Neuronal stem cell (in vitro differentiated cells): Measurements from ENCODE around the gene SCEL.

Experiments
- DNase-seq: peaks from one replicate; pipeline ENCODE4 v3.0.0-alpha.2; 2013; ENCODE audit warnings: low spot score
- H2AFZ ChIP-seq: one replicate; pipeline ENCODE4 v1.6.1; 2013; ENCODE audit warnings: mild to moderate bottlenecking, low read length, inconsistent platforms
- H2AK5ac ChIP-seq: 2 replicates; pipeline ENCODE4 v1.6.1; 2013; ENCODE audit warnings: low read depth, mild to moderate bottlenecking, inconsistent platforms, low read length, moderate library complexity, mixed read lengths
- H2BK120ac ChIP-seq: 2 replicates; pipeline ENCODE4 v1.6.1; 2013; ENCODE audit warnings: low read depth, mild to moderate bottlenecking, inconsistent platforms, low read length, moderate library complexity, mixed read lengths
- H2BK12ac ChIP-seq: one replicate; pipeline ENCODE4 v1.6.1; 2013; ENCODE audit warnings: low read length, inconsistent platforms
- H2BK15ac ChIP-seq: 2 replicates; pipeline ENCODE4 v1.6.1; 2013; ENCODE audit warnings: mild to moderate bottlenecking, low read length, inconsistent platforms, mixed read lengths
- H2BK5ac ChIP-seq: one replicate; pipeline ENCODE4 v1.6.1; 2013; ENCODE audit warnings: inconsistent platforms, mild to moderate bottlenecking, low read length, moderate library complexity
- H3K14ac ChIP-seq: one replicate; pipeline ENCODE4 v1.6.1; 2013; ENCODE audit warnings: low read length, inconsistent platforms
- H3K18ac ChIP-seq: 2 replicates; pipeline ENCODE4 v1.6.1; 2013; ENCODE audit warnings: low read length, inconsistent platforms
- H3K23ac ChIP-seq: 2 replicates; pipeline ENCODE4 v1.6.1; 2013; ENCODE audit warnings: low read depth, mild to moderate bottlenecking, mixed read lengths, low read length, inconsistent platforms; ENCODE audit not compliant: poor library complexity
- H3K27ac ChIP-seq: replicated peaks from 3 replicates; pipeline ENCODE4 v1.5.1; 2013; ENCODE audit warnings: low read length, inconsistent platforms
- H3K27me3 ChIP-seq, 3 experiments: 2 replicates each; pipeline ENCODE4 v1.6.1; 2013; ENCODE audit warnings: low read length in 3 of 3, mild to moderate bottlenecking in 2 of 3, inconsistent platforms in 1 of 3, low read depth in 1 of 3, mixed read lengths in 1 of 3, moderate library complexity in 1 of 3; ENCODE audit not compliant: control insufficient read depth in 3 of 3, insufficient read depth in 3 of 3
- H3K36me3 ChIP-seq, 2 donors: replicated peaks in 1 of 2; 2 replicates each; pipeline ENCODE4 v1.6.1; 2013; ENCODE audit warnings: low read length in 2 of 2; ENCODE audit not compliant: control insufficient read depth in 2 of 2, insufficient read depth in 2 of 2
- H3K4ac ChIP-seq: 2 replicates; pipeline ENCODE4 v1.6.1; 2013; ENCODE audit warnings: inconsistent platforms, mild to moderate bottlenecking, low read length, moderate library complexity
- H3K4me1 ChIP-seq, 2 donors: 1 replicate in 1 of 2; 2 replicates in 1 of 2; pipeline ENCODE4 v1.6.1; 2013; ENCODE audit warnings: low read length in 2 of 2, low read depth in 1 of 2; ENCODE audit not compliant: control insufficient read depth in 2 of 2, insufficient read depth in 1 of 2
- H3K4me2 ChIP-seq: one replicate; pipeline ENCODE4 v1.6.1; 2013; ENCODE audit warnings: mild to moderate bottlenecking, low read length, inconsistent platforms; ENCODE audit not compliant: insufficient read depth, poor library complexity, severe bottlenecking
- H3K4me3 ChIP-seq, 2 donors: 2 replicates each; pipeline ENCODE4 v1.5.1; 2013; ENCODE audit warnings: low read length in 2 of 2, mild to moderate bottlenecking in 2 of 2, inconsistent platforms in 1 of 2, moderate library complexity in 1 of 2
- H3K79me1 ChIP-seq: one replicate; pipeline ENCODE4 v1.6.1; 2013; ENCODE audit warnings: low read depth, mild to moderate bottlenecking, inconsistent platforms, low read length, moderate library complexity
- H3K9ac ChIP-seq: one replicate; pipeline ENCODE4 v1.6.1; 2013; ENCODE audit warnings: mild to moderate bottlenecking, low read depth, low read length, inconsistent platforms; ENCODE audit not compliant: poor library complexity
- H3K9me3 ChIP-seq, 2 donors: replicated peaks in 1 of 2; 2 replicates each; pipeline versions ENCODE3 to v1.6.1; 2013; ENCODE audit warnings: low read length in 2 of 2, mild to moderate bottlenecking in 2 of 2, inconsistent platforms in 1 of 2, low read depth in 1 of 2, mixed read lengths in 1 of 2, moderate library complexity in 1 of 2; ENCODE audit not compliant: control insufficient read depth in 2 of 2, insufficient read depth in 1 of 2
- H4K8ac ChIP-seq: one replicate; pipeline ENCODE4 v1.6.1; 2013; ENCODE audit warnings: low read depth, mild to moderate bottlenecking, inconsistent platforms, low read length, moderate library complexity
- H4K91ac ChIP-seq: one replicate; pipeline ENCODE4 v1.6.1; 2013; ENCODE audit warnings: low read length, low read depth, mild to moderate bottlenecking, inconsistent platforms; ENCODE audit not compliant: poor library complexity
- WGBS, 2 donors: extraction: QIAGEN DNeasy Blood & Tissue Kit; methylation state at CpG; one replicate each; pipeline ENCODE4 v1.1.7; 2013; ENCODE audit warnings: missing lambda C conversion rate in 2 of 2, mixed read lengths in 1 of 2; ENCODE audit not compliant: insufficient read length in 2 of 2, insufficient replicate concordance in 1 of 2; ENCODE audit errors: extremely low coverage in 2 of 2; 5-methylcytosine and 5-hydroxymethylcytosine counted together

The SCEL gene

GRCh38 chr13:77619655-77620054 lies 84.1 kb downstream of the SCEL start:
- Histone ChIP-seq H4K8ac (no peak overlapping the region), H3K36me3 (no peaks in the 10 kb centered on the region), H3K9ac (no peak overlapping the region), H3K4ac (no peak overlapping the region), H2BK12ac (no peak overlapping the region), H2BK15ac (no peak overlapping the region), H3K27ac (no peak overlapping the region), H3K18ac (no peak overlapping the region), H3K27me3 (no peaks in the 10 kb centered on the region), H3K14ac (no peak overlapping the region), H3K79me1 (no peaks in the 10 kb centered on the region), H3K4me1 (peaks cover 0 to 3% of the 10 kb centered on the region in 2 donors), H3K9me3 (no peaks in the 10 kb centered on the region), H3K4me2 (no peak overlapping the region), H2AFZ (peak overlapping the region; percentile 62), H3K23ac (no peak overlapping the region), H3K4me3 (no peak overlapping the region), H2BK5ac (no peak overlapping the region), H2AK5ac (no peak overlapping the region), H4K91ac (no peak overlapping the region), H2BK120ac (no peak overlapping the region)
- no peak for DNase-seq
- WGBS, 2 donors: no CpG with 5 or more reads among the region's 5 CpGs

DNA sequence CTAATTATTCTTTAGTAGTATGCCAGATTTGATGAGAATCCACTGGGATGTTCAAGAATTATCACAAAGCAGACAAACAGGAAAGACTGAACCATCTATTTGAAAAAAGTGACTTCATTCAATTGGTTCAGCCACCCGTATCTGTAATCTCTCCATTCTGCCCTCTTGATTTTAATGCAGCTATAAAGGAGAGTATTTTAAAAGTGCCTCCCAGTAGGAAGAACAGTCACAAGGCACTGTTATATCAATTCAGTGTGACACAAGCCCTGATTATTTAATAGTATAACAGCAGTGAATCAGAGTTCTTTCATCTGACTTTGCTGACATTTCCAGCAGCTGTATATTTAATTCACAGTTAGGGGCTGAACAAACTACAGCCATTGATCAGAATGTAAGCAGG lies 84.6 kb downstream of the SCEL start:
- Histone ChIP-seq H3K27me3 (no peaks in the 10 kb centered on the region), H4K8ac (no peak overlapping the region), H3K9ac (no peak overlapping the region), H3K23ac (no peak overlapping the region), H2BK15ac (no peak overlapping the region), H2BK120ac (no peak overlapping the region), H3K4me2 (no peak overlapping the region), H2AFZ (peak overlapping the region; percentile 62), H3K79me1 (no peaks in the 10 kb centered on the region), H3K27ac (no peak overlapping the region), H3K14ac (no peak overlapping the region), H4K91ac (no peak overlapping the region), H3K4me3 (no peak overlapping the region), H3K18ac (no peak overlapping the region), H2AK5ac (no peak overlapping the region), H2BK5ac (no peak overlapping the region), H2BK12ac (no peak overlapping the region), H3K4ac (no peak overlapping the region), H3K36me3 (no peaks in the 10 kb centered on the region), H3K4me1 (peaks cover 0 to 3% of the 10 kb centered on the region in 2 donors), H3K9me3 (no peaks in the 10 kb centered on the region)
- DNase-seq: no peak
- WGBS, 2 donors: no CpG with 5 or more reads among the region's 1 CpG

DNA sequence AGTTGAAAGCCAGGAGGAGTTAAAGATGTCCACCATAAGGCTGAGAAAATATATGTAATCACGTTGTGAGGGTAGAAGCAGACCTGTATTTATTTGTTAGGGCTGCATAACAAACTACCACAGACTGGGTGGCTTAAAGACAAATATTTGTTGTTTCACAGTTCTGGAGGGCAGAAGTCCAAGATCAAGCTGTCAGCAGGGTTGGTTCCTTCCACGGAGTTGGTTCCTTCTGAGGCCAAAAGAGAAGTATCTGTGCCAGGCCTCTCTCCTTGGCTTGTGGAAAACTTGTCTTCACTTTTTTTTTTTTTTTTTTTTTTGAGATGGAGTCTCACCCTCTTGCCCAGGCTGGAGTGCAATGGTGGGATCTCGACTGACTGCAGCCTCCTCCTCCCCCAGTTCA lies 88.3 kb downstream of the SCEL start:
- no CpG with 5 or more reads among the region's 3 CpGs for WGBS, 2 donors
- Histone ChIP-seq H3K9me3 (no peaks in the 10 kb centered on the region), H3K27me3 (no peaks in the 10 kb centered on the region), H3K14ac (no peak overlapping the region), H2BK12ac (no peak overlapping the region), H3K18ac (no peak overlapping the region), H2BK120ac (no peak overlapping the region), H3K4ac (no peak overlapping the region), H3K23ac (no peak overlapping the region), H2AK5ac (no peak overlapping the region), H2AFZ (no peak overlapping the region), H3K27ac (no peak overlapping the region), H4K91ac (no peak overlapping the region), H4K8ac (no peak overlapping the region), H3K79me1 (no peaks in the 10 kb centered on the region), H3K4me1 (no peaks in the 10 kb centered on the region), H2BK15ac (no peak overlapping the region), H2BK5ac (no peak overlapping the region), H3K4me2 (no peak overlapping the region), H3K4me3 (no peak overlapping the region), H3K36me3 (no peaks in the 10 kb centered on the region), H3K9ac (no peak overlapping the region)
- DNase-seq: no peak

DNA sequence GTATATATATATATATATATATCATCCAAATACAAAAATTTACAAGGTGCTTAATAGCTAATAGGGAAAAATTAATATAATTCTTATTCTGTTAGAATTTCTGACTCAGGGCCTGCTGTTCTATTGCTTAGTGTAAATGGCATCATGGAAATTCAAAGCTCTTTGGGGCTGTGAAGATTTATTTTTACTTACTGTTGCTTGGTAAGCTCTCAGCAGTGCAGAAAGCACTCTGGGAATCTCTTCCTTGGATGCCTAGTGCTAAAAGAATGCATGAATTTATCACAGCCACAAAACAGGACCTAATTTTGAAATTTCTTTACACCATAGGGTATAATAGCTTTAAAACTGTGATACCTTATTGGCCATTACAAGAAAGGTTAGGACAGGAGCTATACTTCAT lies 92.7 kb downstream of the SCEL start:
- H3K18ac ChIP-seq: no peak overlapping the region
- no peak overlapping the region for H2AFZ ChIP-seq
- H3K9ac ChIP-seq: no peak overlapping the region
- DNase-seq: no peak
- no peak overlapping the region for H3K4me2 ChIP-seq
- no peak overlapping the region for H3K4me3 ChIP-seq
- no peak overlapping the region for H3K23ac ChIP-seq
- no peaks in the 10 kb centered on the region for H3K79me1 ChIP-seq
- no peak overlapping the region for H2AK5ac ChIP-seq
- no peaks in the 10 kb centered on the region for H3K27me3 ChIP-seq
- no peak overlapping the region for H2BK15ac ChIP-seq
- H3K14ac ChIP-seq: no peak overlapping the region
- H3K9me3 ChIP-seq: no peaks in the 10 kb centered on the region
- H3K27ac ChIP-seq: no peak overlapping the region
- no peak overlapping the region for H2BK120ac ChIP-seq
- no peak overlapping the region for H3K4ac ChIP-seq
- no peak overlapping the region for H2BK5ac ChIP-seq
- no peaks in the 10 kb centered on the region for H3K4me1 ChIP-seq
- H4K91ac ChIP-seq: no peak overlapping the region
- no peaks in the 10 kb centered on the region for H3K36me3 ChIP-seq
- H2BK12ac ChIP-seq: no peak overlapping the region
- no peak overlapping the region for H4K8ac ChIP-seq
